Mesothelial cell of epicardium (in vitro differentiated cells): ENCODE data around the gene CENPP. TPM values are rescaled to one million over a fixed set of nuclear protein-coding genes. Genes with fewer than 3 reads are reported as not detected.

Source experiments
- DNase-seq, 2 experiments: peaks; one replicate each; pipeline ENCODE4 v3.0.0; 2021; ENCODE audit warnings: low spot score in 2 of 2; ENCODE audit not compliant: unreplicated experiment in 2 of 2
- H3K27ac Mint-ChIP-seq: 2 replicates; pipeline ENCODE4 v1.8.0; 2021; ENCODE audit warnings: mixed read lengths
- H3K27me3 Mint-ChIP-seq: 2 replicates; pipeline ENCODE4 v1.8.0; 2021; ENCODE audit warnings: low read depth, mixed read lengths
- H3K36me3 Mint-ChIP-seq: 2 replicates; pipeline ENCODE4 v1.8.0; 2021; ENCODE audit warnings: mixed read lengths
- H3K4me1 Mint-ChIP-seq: 2 replicates; pipeline ENCODE4 v1.8.0; 2021; ENCODE audit warnings: mixed read lengths
- H3K4me3 Mint-ChIP-seq: 2 replicates; pipeline ENCODE4 v1.8.0; 2021; ENCODE audit warnings: mild to moderate bottlenecking, moderate library complexity, mixed read lengths
- H3K9me3 Mint-ChIP-seq: 2 replicates; pipeline ENCODE4 v1.8.0; 2021; ENCODE audit warnings: mixed read lengths
- total RNA-seq: library from RNA; stranded (reverse); gene quantifications from 3 replicates; pipeline ENCODE4 v1.2.1, GENCODE V29; 2021
- TF ChIP-seq, protein P1 (sequence below): fragments of 200-600 bp; sonication (generic); IDR thresholded peaks from one replicate; pipeline ENCODE4 v1.5.0; 2021; ENCODE audit warnings: antibody characterized with exemption; ENCODE audit not compliant: unreplicated experiment

The CENPP gene
- total RNA-seq, 1 donor from 2014 or later = 7.8 TPM

DNA sequence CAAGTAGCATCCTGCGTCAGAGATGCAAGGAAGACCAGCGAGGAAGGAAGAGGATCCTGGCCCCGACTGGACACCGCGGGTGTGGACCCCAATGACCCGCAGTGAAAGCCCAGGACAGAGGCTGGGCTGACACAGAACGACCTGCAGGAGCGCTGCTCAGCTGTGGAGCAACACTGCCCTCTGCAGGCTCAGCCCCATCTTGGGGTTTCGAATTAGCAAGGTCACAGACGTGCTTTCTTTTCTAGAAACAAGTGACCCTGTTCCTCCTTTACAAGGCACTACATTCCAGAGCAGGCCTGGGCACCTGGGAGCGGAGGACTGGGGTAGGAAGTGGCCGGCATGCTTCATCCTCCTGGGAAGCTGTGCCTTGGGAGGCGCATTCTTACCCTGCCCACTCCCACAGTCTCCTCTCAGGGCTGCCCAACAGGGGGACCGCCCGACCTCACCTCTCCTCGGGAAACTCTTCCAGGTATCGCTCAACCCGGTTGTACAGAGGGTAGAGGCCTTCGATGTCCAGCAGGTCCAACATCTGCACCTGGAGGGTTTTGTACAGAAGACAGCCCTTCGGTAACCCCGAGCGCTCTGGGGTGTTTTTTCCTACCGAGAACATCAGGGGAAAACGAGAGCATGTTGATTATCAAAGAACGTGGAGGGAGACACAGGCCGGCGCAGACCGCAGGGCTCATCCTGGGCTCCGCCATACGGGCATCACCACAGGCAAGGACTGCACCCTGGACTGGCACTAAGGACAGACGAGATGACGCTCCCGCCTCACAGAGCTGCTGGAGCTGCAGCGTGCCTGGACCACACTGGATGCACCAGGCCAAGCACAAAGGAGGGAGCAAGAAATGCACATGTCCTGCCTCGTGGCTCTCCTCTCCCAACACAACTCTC, 309.2 kb downstream of the CENPP start:
- H3K36me3 Mint-ChIP-seq = peaks cover 23% of the 10 kb centered on the region
- no peak overlapping the region for H3K4me3 Mint-ChIP-seq
- H3K27me3 Mint-ChIP-seq = no peaks in the 10 kb centered on the region
- peak overlapping the region; percentile 0 for H3K27ac Mint-ChIP-seq
- H3K9me3 Mint-ChIP-seq = peaks cover 7% of the 10 kb centered on the region
- H3K4me1 Mint-ChIP-seq = peaks cover 2% of the 10 kb centered on the region
- DNase-seq = peak in 1 of 2 experiments; percentile 78
- TF ChIP-seq, protein P1, sequence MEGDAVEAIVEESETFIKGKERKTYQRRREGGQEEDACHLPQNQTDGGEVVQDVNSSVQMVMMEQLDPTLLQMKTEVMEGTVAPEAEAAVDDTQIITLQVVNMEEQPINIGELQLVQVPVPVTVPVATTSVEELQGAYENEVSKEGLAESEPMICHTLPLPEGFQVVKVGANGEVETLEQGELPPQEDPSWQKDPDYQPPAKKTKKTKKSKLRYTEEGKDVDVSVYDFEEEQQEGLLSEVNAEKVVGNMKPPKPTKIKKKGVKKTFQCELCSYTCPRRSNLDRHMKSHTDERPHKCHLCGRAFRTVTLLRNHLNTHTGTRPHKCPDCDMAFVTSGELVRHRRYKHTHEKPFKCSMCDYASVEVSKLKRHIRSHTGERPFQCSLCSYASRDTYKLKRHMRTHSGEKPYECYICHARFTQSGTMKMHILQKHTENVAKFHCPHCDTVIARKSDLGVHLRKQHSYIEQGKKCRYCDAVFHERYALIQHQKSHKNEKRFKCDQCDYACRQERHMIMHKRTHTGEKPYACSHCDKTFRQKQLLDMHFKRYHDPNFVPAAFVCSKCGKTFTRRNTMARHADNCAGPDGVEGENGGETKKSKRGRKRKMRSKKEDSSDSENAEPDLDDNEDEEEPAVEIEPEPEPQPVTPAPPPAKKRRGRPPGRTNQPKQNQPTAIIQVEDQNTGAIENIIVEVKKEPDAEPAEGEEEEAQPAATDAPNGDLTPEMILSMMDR = peak; percentile 68

DNA sequence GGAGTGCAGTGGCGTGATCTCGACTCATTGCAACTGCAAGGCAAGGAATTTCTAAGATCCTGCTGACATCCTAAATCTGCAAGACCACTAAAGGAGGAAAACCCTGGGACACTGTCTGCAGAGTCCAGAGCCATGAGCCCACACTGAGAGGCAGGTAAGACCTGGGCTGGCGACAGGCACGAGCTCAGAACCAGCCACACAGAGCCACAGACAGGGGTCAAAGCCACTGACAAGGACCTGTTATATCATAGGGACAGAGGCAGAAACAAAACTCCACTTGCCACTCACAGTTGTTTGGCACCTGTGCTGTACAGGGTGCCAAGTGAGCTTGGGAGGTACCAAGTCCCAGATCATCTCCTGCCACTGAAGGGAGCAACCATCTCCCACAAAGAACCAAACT, 310.0 kb downstream of the CENPP start:
- no peak for DNase-seq
- Mint-ChIP-seq H3K4me3 (no peak overlapping the region), H3K27ac (no peak overlapping the region), H3K36me3 (peaks cover 15% of the 10 kb centered on the region), H3K4me1 (peaks cover 8% of the 10 kb centered on the region), H3K9me3 (no peaks in the 10 kb centered on the region), H3K27me3 (no peaks in the 10 kb centered on the region)
- TF ChIP-seq, protein P1 = no peak

DNA sequence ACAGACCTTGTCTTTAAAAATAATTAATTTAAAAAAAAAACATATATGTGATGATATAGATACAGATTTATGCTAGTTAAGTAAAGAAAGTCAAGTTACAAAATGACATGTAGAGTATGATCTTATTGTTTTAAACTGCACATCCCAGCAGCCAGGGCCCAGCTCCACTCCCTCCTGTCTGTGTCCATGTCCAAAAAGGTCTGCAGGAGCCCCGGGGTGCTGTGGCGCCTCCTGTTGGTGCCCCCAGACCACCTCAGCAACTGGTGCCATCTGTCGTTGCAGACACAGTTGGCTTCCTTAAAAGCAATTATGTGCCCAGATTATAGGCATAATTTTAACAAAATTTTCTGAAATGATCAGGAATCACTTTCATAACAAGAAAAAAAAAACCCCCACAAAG, 310.9 kb downstream of the CENPP start:
- no peaks in the 10 kb centered on the region for H3K9me3 Mint-ChIP-seq
- DNase-seq = no peak
- no peak overlapping the region for H3K4me3 Mint-ChIP-seq
- TF ChIP-seq, protein P1 = no peak
- H3K4me1 Mint-ChIP-seq = peaks cover 17% of the 10 kb centered on the region
- peaks cover 15% of the 10 kb centered on the region for H3K36me3 Mint-ChIP-seq
- H3K27ac Mint-ChIP-seq = no peak overlapping the region
- no peaks in the 10 kb centered on the region for H3K27me3 Mint-ChIP-seq

DNA sequence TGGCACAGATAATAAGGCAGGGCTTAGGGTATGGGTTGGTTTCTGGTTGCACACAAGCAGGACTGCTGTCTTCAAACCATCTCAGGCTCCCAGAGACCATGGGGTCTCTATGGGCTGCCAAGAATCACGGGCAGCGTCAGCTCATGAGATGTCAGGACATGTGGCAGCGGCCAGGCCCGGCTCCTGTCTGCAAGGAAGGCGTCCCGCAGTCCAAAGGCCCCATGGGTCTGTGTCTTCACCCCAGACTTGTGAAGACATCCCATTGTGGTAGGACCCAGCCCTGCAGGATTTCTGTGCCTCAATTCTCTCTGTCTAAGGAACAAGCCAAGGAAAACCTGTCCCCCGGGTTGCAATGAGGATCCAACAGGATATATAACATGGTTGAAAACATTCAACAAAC, 311.6 kb downstream of the CENPP start:
- Mint-ChIP-seq H3K27ac (no peak overlapping the region), H3K4me3 (no peak overlapping the region), H3K36me3 (peaks cover 11% of the 10 kb centered on the region), H3K4me1 (peaks cover 21% of the 10 kb centered on the region), H3K27me3 (no peaks in the 10 kb centered on the region), H3K9me3 (no peaks in the 10 kb centered on the region)
- TF ChIP-seq, protein P1 = no peak
- no peak for DNase-seq

DNA sequence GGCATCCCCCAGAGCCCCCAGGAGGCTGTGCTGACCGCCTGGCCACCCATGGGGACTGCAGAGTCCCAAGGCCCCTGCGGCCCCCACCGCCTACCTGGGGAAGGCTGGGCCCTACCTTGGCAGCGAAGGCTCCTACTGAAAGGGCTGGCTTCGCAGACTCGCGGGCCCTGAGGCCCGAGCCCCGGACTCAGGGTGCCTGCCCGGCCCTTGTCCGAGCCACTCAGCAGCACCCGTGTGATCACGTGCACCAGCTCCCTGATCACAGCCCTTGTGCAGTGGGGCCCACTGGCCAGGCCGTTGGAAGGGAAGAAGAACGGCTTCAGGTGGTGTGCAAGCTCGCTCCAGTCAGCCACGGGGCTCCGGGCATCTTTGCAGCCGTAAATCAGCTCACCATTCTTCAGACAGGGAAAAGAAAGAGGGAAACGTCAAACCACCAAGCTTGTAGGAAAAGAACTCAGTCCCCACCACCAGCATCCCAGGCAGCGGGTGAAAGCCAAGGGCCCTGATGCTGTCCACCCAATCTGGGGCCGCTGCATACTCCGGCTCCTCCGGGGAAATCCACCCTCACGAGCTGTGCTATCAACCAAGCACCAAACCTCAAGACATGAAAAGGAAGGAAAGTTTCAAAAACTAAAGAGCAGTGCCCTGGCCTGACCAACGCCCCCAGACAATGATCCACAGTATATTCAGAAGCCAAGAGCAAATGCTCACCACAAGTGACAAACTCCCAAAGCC, 312.3 kb downstream of the CENPP start:
- DNase-seq = no peak
- H3K27me3 Mint-ChIP-seq = no peaks in the 10 kb centered on the region
- peaks cover 25% of the 10 kb centered on the region for H3K4me1 Mint-ChIP-seq
- H3K4me3 Mint-ChIP-seq = no peak overlapping the region
- no peaks in the 10 kb centered on the region for H3K9me3 Mint-ChIP-seq
- H3K36me3 Mint-ChIP-seq = peaks cover 11% of the 10 kb centered on the region
- TF ChIP-seq, protein P1 = no peak
- H3K27ac Mint-ChIP-seq = no peak overlapping the region
